Activated gamma-delta T cell treated with anti-CD3 and anti-CD28 coated beads, Interleukin-2, amount 50 U/mL, for 16 hours (primary cell): ENCODE results near the gene UAP1.
"Not testable (repeated sequence)": the region's sequence is repeated elsewhere in the genome, so short reads cannot be mapped to it uniquely, and the experiment has no call there.

Experiments used
- DNase-seq: peaks from one replicate; pipeline ENCODE4 v3.0.0-alpha.2; 2020; ENCODE audit warnings: low read depth

Gene UAP1

GRCh38 chr1:162565460-162565859, 3.9 kb downstream of the UAP1 start:
- DNase-seq, result no peak

- DNase-seq, result no peak
These were observed 5.3 kb downstream of the UAP1 start for GRCh38 chr1:162566870-162567269.

DNA sequence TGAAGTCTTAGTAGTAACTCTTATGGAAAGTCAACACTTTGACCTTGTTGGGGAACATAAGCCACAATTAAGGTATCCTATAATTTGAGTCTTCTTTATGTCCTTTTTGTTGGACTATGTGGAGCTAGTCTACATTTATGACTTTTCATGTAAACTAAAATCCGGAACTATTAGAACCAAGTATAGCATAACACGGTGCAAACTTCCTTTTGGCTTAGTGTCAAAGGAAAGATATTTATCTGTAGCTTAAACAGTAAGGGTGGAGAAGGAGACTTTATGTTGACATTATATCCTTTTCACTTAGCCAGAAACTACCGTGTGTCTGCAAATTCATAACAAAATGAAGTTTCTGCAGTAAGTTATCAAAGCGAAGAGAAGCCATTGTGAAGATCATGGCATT, 7.3 kb downstream of the UAP1 start:
- DNase-seq, result no peak

DNA sequence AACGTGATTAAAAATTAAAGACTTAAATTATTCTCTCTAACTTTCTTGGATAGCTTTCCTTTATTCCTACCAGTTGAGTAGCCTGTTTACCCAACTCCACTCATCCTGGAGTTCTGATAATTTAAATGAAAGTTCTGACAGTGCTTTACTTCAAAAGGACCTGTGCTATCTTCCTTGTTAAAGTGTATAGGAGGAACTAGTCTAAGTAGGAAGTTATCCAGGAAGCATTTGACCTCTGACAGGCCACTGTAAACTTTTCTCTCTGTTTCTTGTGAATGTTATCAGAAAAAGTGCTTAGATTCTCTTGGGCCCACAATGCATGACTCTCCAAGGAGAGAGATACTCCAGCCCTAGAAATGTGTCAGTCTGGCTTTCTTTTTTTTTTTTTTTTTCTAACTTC, 9.2 kb downstream of the UAP1 start:
- DNase-seq, result no peak

- DNase-seq, result not testable (repeated sequence)
These were observed 9.6 kb downstream of the UAP1 start for GRCh38 chr1:162571121-162571520.

DNA sequence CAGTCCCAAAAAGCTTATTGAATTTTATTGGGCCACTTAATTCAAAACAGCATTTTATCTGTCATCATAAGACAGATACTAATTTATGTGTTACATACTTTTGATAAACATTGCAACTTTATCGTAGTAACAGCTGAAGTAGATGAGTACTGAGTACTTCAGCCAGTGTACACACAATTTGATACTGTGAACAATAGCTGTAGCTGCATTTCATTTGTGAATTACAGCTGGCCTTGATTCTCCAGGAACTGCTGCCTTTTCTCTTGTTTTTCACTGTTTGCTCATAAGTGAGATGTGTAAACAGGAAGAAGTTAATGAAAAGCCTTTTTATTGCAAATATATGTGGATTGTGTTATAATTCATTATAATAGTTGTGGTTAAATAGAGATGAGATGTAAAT, 10.2 kb downstream of the UAP1 start:
- DNase-seq, result no peak

DNA sequence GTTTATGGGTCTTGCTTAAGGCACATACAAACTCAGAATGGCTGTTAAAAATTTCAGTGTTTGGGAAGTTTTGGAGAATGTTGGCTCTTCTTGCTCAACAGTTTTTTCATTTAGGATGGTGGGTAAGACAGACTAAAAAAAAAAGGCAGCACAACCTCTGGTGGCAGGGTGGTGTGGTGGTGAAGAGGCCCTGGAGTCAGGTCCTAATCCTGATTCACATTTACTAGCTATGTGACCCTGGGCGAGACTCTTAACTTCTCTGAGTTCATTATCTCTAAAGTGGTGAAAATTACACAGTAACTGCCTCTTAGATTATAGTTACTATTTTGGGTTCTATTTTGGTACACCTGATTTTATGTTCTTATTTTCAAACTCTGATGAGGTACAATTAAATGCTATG, 11.6 kb downstream of the UAP1 start:
- DNase-seq, result no peak

DNA sequence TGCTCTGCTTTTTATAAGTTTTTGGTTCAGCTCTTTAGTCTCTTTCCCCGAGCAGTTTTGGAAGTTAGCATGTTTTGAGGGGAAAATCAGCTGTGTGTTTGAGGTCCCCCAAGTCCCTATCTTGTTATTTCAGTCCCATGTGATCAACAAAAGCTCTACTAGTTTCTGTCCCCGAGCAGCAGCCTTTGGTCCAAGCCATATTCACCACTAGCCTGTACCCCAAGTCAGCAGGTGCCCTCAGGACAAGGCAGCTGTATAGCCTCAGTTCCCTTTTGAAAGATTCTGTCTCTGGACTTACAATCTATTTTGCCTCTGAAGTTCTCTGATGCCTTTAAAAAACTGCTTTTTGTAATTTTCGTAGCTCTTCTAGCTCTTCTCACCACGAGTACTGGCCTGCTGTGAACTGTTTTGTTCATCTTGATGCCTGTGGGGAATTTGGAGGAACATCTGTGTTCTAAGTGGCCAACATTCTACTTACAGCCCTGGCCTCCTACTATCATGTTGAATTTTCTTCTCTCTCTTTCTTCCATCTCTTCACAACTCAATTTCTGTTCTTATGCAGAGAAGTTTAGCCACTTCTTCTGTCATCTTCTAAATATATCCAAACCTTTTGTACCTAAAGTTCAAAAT, 16.7 kb downstream of the UAP1 start:
- no peak for DNase-seq

DNA sequence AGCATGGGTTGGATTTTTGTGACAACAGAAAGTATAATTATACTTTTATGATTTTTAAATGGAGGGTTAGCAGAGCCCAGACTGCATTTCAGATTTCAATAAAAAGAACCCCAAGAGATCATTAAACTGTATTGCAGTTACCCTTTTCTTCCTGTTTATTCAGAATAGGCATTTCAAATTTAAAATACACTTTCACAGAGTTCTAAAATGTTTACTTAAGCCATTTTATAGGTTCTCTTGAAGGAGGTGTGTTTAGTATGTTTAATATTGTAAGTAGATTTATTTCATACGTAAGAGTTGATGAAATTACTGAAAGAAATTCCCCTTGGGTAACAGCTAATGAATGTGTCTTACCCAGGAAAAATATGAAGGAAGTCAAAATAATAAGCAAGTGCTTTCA, 17.4 kb downstream of the UAP1 start:
- no peak for DNase-seq

- DNase-seq, result no peak
These were observed 18.8 kb downstream of the UAP1 start for GRCh38 chr1:162580308-162580707.

- DNase-seq, result not testable (repeated sequence)
These were observed 21.4 kb downstream of the UAP1 start for GRCh38 chr1:162582901-162583300.

- DNase-seq, result not testable (repeated sequence)
These were observed 23.6 kb downstream of the UAP1 start for GRCh38 chr1:162585101-162585500.

DNA sequence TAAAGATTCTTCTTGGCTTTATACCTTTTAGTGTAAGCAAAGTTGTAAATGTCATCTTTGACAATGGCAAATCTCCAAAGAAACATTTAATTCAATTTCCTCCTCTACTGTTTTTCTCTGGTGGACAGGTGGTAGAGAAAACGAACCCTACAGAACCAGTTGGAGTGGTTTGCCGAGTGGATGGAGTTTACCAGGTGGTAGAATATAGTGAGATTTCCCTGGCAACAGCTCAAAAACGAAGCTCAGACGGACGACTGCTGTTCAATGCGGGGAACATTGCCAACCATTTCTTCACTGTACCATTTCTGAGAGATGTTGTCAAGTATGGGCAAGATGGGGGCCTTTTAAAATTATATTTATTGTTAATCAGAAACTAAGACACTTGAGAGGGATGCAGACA, 25.8 kb downstream of the UAP1 start:
- no peak for DNase-seq

DNA sequence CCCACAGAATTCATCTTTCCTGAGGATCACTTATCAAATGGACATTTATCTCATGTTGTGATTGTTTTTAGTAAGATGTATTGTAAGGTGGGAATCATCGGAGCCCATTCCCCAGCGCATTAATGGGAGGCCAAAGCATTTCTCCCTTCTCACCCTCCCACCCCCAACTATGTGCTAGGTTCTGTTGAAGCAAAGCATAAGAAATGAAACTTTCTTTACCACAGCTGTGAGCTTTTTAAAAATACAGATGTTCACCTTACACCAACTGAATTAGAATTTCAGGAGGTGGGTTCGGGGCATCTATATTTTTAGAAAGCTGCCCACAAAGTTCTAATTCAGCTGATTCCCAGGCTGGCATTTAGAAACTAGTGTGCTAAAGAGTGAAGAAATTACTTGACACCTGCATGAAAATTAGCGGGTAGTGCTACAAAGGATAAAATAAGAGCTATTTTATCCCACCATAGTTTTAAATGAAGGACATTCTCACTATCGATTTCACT, 26.3 kb downstream of the UAP1 start:
- no peak for DNase-seq

- DNase-seq, result no peak
These were observed 28.6 kb downstream of the UAP1 start for GRCh38 chr1:162590101-162590500.

DNA sequence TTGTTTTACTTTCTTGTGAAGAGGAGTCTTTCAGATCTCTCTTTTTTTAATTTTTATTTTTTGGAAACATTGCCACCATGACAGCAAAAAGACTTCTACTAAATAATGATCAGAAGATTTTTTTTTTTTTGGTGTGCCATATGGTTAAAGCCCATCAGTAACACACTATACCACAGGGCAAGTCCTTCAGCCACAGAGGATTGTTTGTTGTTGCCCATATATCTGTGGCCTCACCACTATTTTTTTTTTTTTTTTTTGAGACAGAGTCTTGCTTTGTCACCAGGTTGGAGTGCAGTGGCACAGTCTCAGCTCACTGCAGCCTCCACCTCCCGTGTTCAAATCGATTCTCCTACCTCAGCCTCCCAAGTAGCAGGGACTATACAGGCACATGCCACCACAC, 29.2 kb downstream of the UAP1 start:
- DNase-seq, result no peak

GRCh38 chr1:162596514-162597170, 35.1 kb downstream of the UAP1 start:
- no peak for DNase-seq

DNA sequence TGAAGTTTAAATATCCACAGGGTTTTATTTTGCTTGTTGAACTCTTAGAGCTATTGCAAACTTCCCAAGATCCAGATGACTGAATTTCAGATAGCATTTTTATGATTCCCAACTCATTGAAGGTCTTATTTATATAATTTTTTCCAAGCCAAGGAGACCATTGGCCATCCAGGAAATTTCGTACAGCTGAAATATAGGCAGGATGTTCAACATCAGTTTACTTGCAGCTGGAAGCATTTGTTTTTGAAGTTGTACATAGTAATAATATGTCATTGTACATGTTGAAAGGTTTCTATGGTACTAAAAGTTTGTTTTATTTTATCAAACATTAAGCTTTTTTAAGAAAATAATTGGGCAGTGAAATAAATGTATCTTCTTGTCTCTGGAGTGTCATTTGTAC, 37.9 kb downstream of the UAP1 start:
- DNase-seq, result no peak

- DNase-seq, result not testable (repeated sequence)
These were observed 41.6 kb downstream of the UAP1 start for GRCh38 chr1:162603117-162603516.

- no peak for DNase-seq
These were observed 43.9 kb downstream of the UAP1 start for GRCh38 chr1:162605225-162605927.

DNA sequence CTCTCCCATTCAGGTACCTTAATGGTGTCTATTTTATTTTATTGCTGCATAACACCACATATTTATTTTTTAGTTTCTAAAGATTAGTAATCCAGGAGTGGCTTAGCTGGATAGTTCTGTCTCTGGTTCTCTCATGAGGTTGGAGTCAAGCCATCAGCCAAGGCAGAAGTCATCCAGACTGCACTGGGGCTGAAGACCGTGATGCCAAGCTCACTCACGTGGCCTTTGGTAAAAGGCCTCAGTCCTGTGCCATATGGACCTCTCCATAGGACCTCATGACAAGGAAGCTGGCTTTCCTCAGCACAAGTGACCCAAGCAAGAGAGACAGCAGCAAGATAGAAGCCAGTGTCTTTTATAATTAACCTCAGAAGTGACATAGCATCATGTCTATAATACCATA, 47.8 kb downstream of the UAP1 start:
- DNase-seq, result no peak

DNA sequence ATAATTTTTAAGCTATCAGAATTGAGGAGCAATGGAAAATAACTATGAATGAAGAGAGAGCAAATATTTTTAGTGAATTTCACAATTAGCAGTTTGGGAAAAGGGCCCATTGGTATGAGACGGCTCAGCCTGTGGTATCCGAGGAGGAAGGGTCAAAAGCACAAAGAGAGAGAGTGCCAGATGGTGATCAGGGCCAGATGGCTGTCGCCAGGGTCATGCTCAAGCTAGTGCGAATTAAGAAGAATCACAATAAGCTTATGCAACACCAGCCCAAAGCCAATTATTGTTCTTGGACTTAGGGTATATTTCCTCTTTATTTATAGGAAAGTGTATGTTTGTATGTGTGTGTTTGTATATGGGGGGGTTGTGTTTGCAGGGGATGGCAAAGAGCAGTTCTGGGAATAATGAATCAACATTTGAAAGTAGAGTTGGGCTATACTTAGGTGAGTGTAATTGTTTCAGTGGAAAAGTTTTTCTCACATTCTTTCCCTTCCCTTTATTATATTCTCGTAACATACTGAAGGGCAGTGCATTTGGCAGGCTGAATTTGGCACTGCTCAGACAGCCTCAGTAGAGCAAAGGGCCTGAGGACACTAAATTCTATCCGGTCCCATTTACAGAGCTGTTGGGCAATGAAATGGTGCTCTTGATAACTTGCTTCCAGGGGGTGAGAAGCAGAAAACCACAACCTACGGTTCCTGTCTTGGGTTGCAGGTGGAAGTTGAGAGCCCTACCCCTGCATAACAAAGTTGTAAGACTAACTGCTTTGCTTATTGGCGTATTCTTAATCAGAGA, 51.3 kb downstream of the UAP1 start:
- no peak for DNase-seq

- DNase-seq, result no peak
These were observed 55.3 kb downstream of the UAP1 start for GRCh38 chr1:162616848-162617247.
